Mesenchymal stem cell (in vitro differentiated cells and primary cell): ENCODE measurements around the gene ROBO1.

Source experiments
- DNase-seq: peaks from one replicate; pipeline ENCODE4 v3.0.0-alpha.2; 2013
- H2AFZ ChIP-seq: one replicate; pipeline ENCODE4 v1.6.1; 2013; ENCODE audit warnings: low read depth, mild to moderate bottlenecking, control low read depth, inconsistent platforms, low read length, moderate library complexity
- H2AK5ac ChIP-seq: 2 replicates; pipeline ENCODE4 v1.6.1; 2013; ENCODE audit warnings: low read length, moderate library complexity, mild to moderate bottlenecking, inconsistent platforms; ENCODE audit not compliant: severe bottlenecking
- H2BK120ac ChIP-seq: one replicate; pipeline ENCODE4 v1.6.1; 2013; ENCODE audit warnings: low read depth, mild to moderate bottlenecking, inconsistent platforms, low read length, moderate library complexity
- H2BK12ac ChIP-seq, 2 experiments: one replicate each; pipeline ENCODE4 v1.6.1; 2013; ENCODE audit warnings: inconsistent platforms in 2 of 2, low read length in 2 of 2, mild to moderate bottlenecking in 2 of 2, moderate library complexity in 2 of 2, control low read depth in 1 of 2
- H2BK15ac ChIP-seq: one replicate; pipeline ENCODE4 v1.6.1; 2013; ENCODE audit warnings: mild to moderate bottlenecking, low read depth, inconsistent platforms; ENCODE audit not compliant: poor library complexity, severe bottlenecking
- H2BK5ac ChIP-seq: 2 replicates; pipeline ENCODE4 v1.6.1; 2013; ENCODE audit warnings: low read depth, mild to moderate bottlenecking, low read length, control low read depth, inconsistent platforms; ENCODE audit not compliant: poor library complexity, severe bottlenecking
- H3K14ac ChIP-seq, 2 experiments: one replicate each; pipeline ENCODE4 v1.6.1; 2013; ENCODE audit warnings: inconsistent platforms in 2 of 2, low read length in 2 of 2, control low read depth in 1 of 2, mild to moderate bottlenecking in 1 of 2, moderate library complexity in 1 of 2
- H3K18ac ChIP-seq, 2 experiments: one replicate each; pipeline ENCODE4 v1.6.1; 2013; ENCODE audit warnings: inconsistent platforms in 2 of 2, low read length in 2 of 2, control low read depth in 1 of 2, low read depth in 1 of 2, mild to moderate bottlenecking in 1 of 2
- H3K23ac ChIP-seq, 2 experiments: one replicate each; pipeline ENCODE4 v1.6.1; 2013; ENCODE audit warnings: inconsistent platforms in 2 of 2, low read length in 2 of 2, mild to moderate bottlenecking in 2 of 2, moderate library complexity in 2 of 2, control low read depth in 1 of 2
- H3K27ac ChIP-seq: 2 replicates; pipeline ENCODE4 v1.5.1; 2013; ENCODE audit warnings: mild to moderate bottlenecking, moderate library complexity, low read length, control low read depth, inconsistent platforms; ENCODE audit not compliant: poor library complexity, severe bottlenecking
- H3K27me3 ChIP-seq, 2 experiments: 2 replicates each; pipeline versions ENCODE4 v1.6.1 to v1.7.0; 2013; ENCODE audit warnings: low read length in 2 of 2, mild to moderate bottlenecking in 2 of 2, moderate library complexity in 2 of 2, control low read depth in 1 of 2, inconsistent platforms in 1 of 2; ENCODE audit not compliant: control insufficient read depth in 1 of 2, insufficient read depth in 1 of 2
- H3K36me3 ChIP-seq, 2 experiments: 2 replicates each; pipeline versions ENCODE4 v1.6.1 to v1.7.0; 2013; ENCODE audit warnings: low read length in 2 of 2, control low read depth in 1 of 2, inconsistent platforms in 1 of 2, low read depth in 1 of 2, mild to moderate bottlenecking in 1 of 2; ENCODE audit not compliant: insufficient read depth in 2 of 2, control insufficient read depth in 1 of 2
- H3K4ac ChIP-seq, 2 experiments: one replicate each; pipeline ENCODE4 v1.6.1; 2013; ENCODE audit warnings: inconsistent platforms in 2 of 2, low read length in 2 of 2, mild to moderate bottlenecking in 2 of 2, moderate library complexity in 2 of 2, control low read depth in 1 of 2, low read depth in 1 of 2
- H3K4me1 ChIP-seq: 2 replicates; pipeline ENCODE4 v1.6.1; 2013; ENCODE audit warnings: low read depth, low read length, control low read depth; ENCODE audit not compliant: control insufficient read depth, insufficient read depth
- H3K4me2 ChIP-seq: 2 replicates; pipeline ENCODE4 v1.6.1; 2013; ENCODE audit warnings: low read length, mild to moderate bottlenecking, inconsistent platforms; ENCODE audit not compliant: poor library complexity, severe bottlenecking
- H3K4me3 ChIP-seq, 2 experiments: 2 replicates each; pipeline versions ENCODE4 v1.5.1 to v1.7.0; 2013; ENCODE audit warnings: low read length in 2 of 2, mild to moderate bottlenecking in 2 of 2, control low read depth in 1 of 2, low read depth in 1 of 2; ENCODE audit not compliant: insufficient read depth in 1 of 2
- H3K79me1 ChIP-seq: replicated peaks from 2 replicates; pipeline ENCODE4 v1.6.1; 2013; ENCODE audit warnings: mild to moderate bottlenecking, control low read depth, low read length, inconsistent platforms; ENCODE audit not compliant: poor library complexity, severe bottlenecking
- H3K9ac ChIP-seq: 2 replicates; pipeline ENCODE4 v1.7.0; 2013; ENCODE audit warnings: mild to moderate bottlenecking, low read length, moderate library complexity
- H3K9me3 ChIP-seq: 2 replicates; pipeline ENCODE4 v1.7.0; 2013; ENCODE audit warnings: mild to moderate bottlenecking, low read length; ENCODE audit not compliant: control insufficient read depth
- H4K8ac ChIP-seq: one replicate; pipeline ENCODE4 v1.6.1; 2013; ENCODE audit warnings: inconsistent platforms, mild to moderate bottlenecking, low read length, moderate library complexity
- H4K91ac ChIP-seq: one replicate; pipeline ENCODE4 v1.6.1; 2013; ENCODE audit warnings: mild to moderate bottlenecking, low read length, inconsistent platforms
- WGBS: methylation state at CpG from one replicate; pipeline ENCODE4 v1.1.7; 2013; ENCODE audit warnings: mixed read lengths; 5-methylcytosine and 5-hydroxymethylcytosine counted together

ROBO1 gene

DNA sequence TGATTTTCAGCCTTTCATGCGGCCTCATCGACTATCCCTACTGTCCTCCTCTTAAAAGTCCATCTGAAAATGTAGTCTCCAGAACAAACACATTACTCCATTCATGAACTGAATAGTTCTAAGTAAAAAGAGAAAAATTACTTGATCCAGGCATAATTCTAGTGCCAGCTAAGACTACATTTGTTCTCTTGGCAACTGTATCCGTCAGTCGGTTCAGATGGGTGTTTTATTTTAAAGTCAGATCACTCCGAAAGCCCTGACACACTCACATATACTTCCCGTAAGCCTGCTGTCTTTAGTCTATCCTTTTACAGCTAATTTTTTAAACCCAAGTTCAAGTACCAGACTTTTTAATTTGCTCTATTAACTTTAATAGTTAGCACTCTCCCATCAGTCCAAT, 1102.7 kb downstream of the ROBO1 start:
- no peak overlapping the region for H3K4me2 ChIP-seq
- H3K9me3 ChIP-seq = no peaks in the 10 kb centered on the region
- H2BK12ac ChIP-seq = no peak overlapping the region
- no peak overlapping the region for H4K91ac ChIP-seq
- H3K27me3 ChIP-seq = no peaks in the 10 kb centered on the region
- H3K9ac ChIP-seq = no peak overlapping the region
- WGBS = 97% methylated on average over 6 of the region's 6 CpGs
- no peak overlapping the region for H3K27ac ChIP-seq
- no peak for DNase-seq
- no peak overlapping the region for H2BK15ac ChIP-seq
- no peak overlapping the region for H2AK5ac ChIP-seq
- H3K4ac ChIP-seq = no peak overlapping the region
- no peak overlapping the region for H4K8ac ChIP-seq
- H3K14ac ChIP-seq = no peak overlapping the region
- H2AFZ ChIP-seq = no peak overlapping the region
- H2BK120ac ChIP-seq = no peak overlapping the region
- no peaks in the 10 kb centered on the region for H3K4me1 ChIP-seq
- H3K79me1 ChIP-seq = no peaks in the 10 kb centered on the region
- H3K36me3 ChIP-seq = peaks cover 0 to 10% of the 10 kb centered on the region in 2 experiments
- H2BK5ac ChIP-seq = no peak overlapping the region
- H3K23ac ChIP-seq = no peak overlapping the region
- no peak overlapping the region for H3K4me3 ChIP-seq
- H3K18ac ChIP-seq = no peak overlapping the region

- DNase-seq = no peak
- H3K27ac ChIP-seq = no peak overlapping the region
- over 99% methylated on average over 2 of the region's 6 CpGs for WGBS
- H2AK5ac ChIP-seq = no peak overlapping the region
- no peak overlapping the region for H3K23ac ChIP-seq
- no peak overlapping the region for H3K14ac ChIP-seq
- H2BK15ac ChIP-seq = no peak overlapping the region
- H3K4me3 ChIP-seq = no peak overlapping the region
- no peak overlapping the region for H4K8ac ChIP-seq
- H3K9me3 ChIP-seq = no peaks in the 10 kb centered on the region
- H3K18ac ChIP-seq = no peak overlapping the region
- no peaks in the 10 kb centered on the region for H3K79me1 ChIP-seq
- H3K9ac ChIP-seq = peak overlapping the region; percentile 26
- H2BK5ac ChIP-seq = no peak overlapping the region
- H3K4me2 ChIP-seq = no peak overlapping the region
- no peaks in the 10 kb centered on the region for H3K4me1 ChIP-seq
- H3K4ac ChIP-seq = no peak overlapping the region
- no peaks in the 10 kb centered on the region for H3K27me3 ChIP-seq
- H3K36me3 ChIP-seq = peaks cover 0 to 3% of the 10 kb centered on the region in 2 experiments
- H2BK12ac ChIP-seq = no peak overlapping the region
- H2AFZ ChIP-seq = no peak overlapping the region
- H4K91ac ChIP-seq = no peak overlapping the region
- H2BK120ac ChIP-seq = no peak overlapping the region
These were observed 1106.8 kb downstream of the ROBO1 start for GRCh38 chr3:78660957-78661356.

DNA sequence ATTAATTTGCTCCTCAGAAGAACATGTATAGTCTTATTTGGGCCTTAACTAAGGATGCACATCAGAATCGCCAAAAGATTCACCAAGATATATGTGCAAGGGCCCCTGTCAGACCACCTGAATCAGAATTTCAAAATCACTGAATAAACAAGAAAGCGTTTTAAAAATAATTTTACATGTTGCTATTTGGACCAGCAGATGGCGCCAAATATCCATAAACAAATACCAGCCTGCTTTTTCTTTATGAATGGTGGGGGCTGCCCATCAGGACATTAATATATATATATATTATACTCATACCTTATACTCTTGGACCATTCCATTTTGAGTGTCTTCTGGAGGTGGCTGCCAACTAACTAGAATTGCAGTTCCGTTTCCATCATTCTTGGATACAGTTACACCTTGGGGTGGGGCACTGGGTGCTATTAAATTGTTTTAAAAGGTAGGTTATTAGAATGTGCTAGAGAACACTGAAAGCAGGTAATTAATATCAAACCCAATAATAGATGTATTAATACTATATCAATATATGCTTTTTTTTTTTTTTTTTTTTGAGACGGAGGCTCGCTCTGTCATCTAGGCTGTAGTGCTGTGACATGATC, 1108.3 kb downstream of the ROBO1 start:
- no peak overlapping the region for H2BK12ac ChIP-seq
- no peak overlapping the region for H3K23ac ChIP-seq
- no peak overlapping the region for H2AK5ac ChIP-seq
- H2BK120ac ChIP-seq = no peak overlapping the region
- no peak overlapping the region for H4K8ac ChIP-seq
- no peaks in the 10 kb centered on the region for H3K79me1 ChIP-seq
- H2BK5ac ChIP-seq = no peak overlapping the region
- H3K36me3 ChIP-seq = peaks cover 0 to 11% of the 10 kb centered on the region in 2 experiments
- no peak overlapping the region for H3K4me2 ChIP-seq
- H3K4me1 ChIP-seq = no peaks in the 10 kb centered on the region
- no peak overlapping the region for H3K14ac ChIP-seq
- H2AFZ ChIP-seq = no peak overlapping the region
- DNase-seq = peak; percentile 48
- H3K9ac ChIP-seq = no peak overlapping the region
- H2BK15ac ChIP-seq = no peak overlapping the region
- H3K27me3 ChIP-seq = no peaks in the 10 kb centered on the region
- 50% methylated on average over 2 of the region's 6 CpGs for WGBS
- H3K18ac ChIP-seq = no peak overlapping the region
- no peak overlapping the region for H4K91ac ChIP-seq
- no peaks in the 10 kb centered on the region for H3K9me3 ChIP-seq
- no peak overlapping the region for H3K27ac ChIP-seq
- no peak overlapping the region for H3K4ac ChIP-seq
- no peak overlapping the region for H3K4me3 ChIP-seq

- H2AFZ ChIP-seq = no peak overlapping the region
- DNase-seq = peak; percentile 6
- no peak overlapping the region for H3K4me3 ChIP-seq
- no peaks in the 10 kb centered on the region for H3K27me3 ChIP-seq
- H3K9ac ChIP-seq = peak overlapping the region; percentile 28
- H2BK12ac ChIP-seq = no peak overlapping the region
- H3K18ac ChIP-seq = no peak overlapping the region
- H2BK5ac ChIP-seq = no peak overlapping the region
- no peak overlapping the region for H3K27ac ChIP-seq
- no peaks in the 10 kb centered on the region for H3K4me1 ChIP-seq
- H3K23ac ChIP-seq = no peak overlapping the region
- H3K4me2 ChIP-seq = no peak overlapping the region
- no peak overlapping the region for H2BK15ac ChIP-seq
- no CpG with 5 or more reads among the region's 2 CpGs for WGBS
- H2BK120ac ChIP-seq = no peak overlapping the region
- no peak overlapping the region for H4K8ac ChIP-seq
- H3K4ac ChIP-seq = no peak overlapping the region
- H3K14ac ChIP-seq = no peak overlapping the region
- no peaks in the 10 kb centered on the region for H3K79me1 ChIP-seq
- no peaks in the 10 kb centered on the region for H3K9me3 ChIP-seq
- H2AK5ac ChIP-seq = no peak overlapping the region
- H4K91ac ChIP-seq = no peak overlapping the region
- H3K36me3 ChIP-seq = peaks cover 0 to 3% of the 10 kb centered on the region in 2 experiments
These were observed 1120.1 kb downstream of the ROBO1 start for GRCh38 chr3:78647726-78648125.
